Effector memory CD4-positive, alpha-beta T cell (primary cell): Measurements from ENCODE around the gene CALML3.

Experiments
- DNase-seq, 3 donors: peaks; one replicate each; pipeline ENCODE4 v3.0.0-alpha.2; 2020
- H3K27ac ChIP-seq: 2 replicates; pipeline ENCODE4 v1.7.0; 2013; ENCODE audit warnings: mild to moderate bottlenecking, low read length, moderate library complexity; ENCODE audit not compliant: insufficient read depth, poor library complexity, severe bottlenecking
- H3K27me3 ChIP-seq: replicated peaks from 2 replicates; pipeline ENCODE4 v1.7.0; 2013; ENCODE audit warnings: mild to moderate bottlenecking, low read length; ENCODE audit not compliant: insufficient read depth, control insufficient read depth, poor library complexity, severe bottlenecking
- H3K36me3 ChIP-seq: 2 replicates; pipeline ENCODE4 v1.7.0; 2013; ENCODE audit warnings: mild to moderate bottlenecking, low read length, moderate library complexity; ENCODE audit not compliant: control insufficient read depth, insufficient read depth
- H3K4me1 ChIP-seq: 2 replicates; pipeline ENCODE4 v1.7.0; 2013; ENCODE audit warnings: low read length, mild to moderate bottlenecking; ENCODE audit not compliant: control insufficient read depth, insufficient read depth, poor library complexity, severe bottlenecking
- H3K4me3 ChIP-seq: 2 replicates; pipeline ENCODE4 v1.7.0; 2013; ENCODE audit warnings: low read length, low read depth, mild to moderate bottlenecking; ENCODE audit not compliant: insufficient read depth, poor library complexity, severe bottlenecking
- H3K9me3 ChIP-seq: 2 replicates; pipeline ENCODE4 v1.7.0; 2013; ENCODE audit warnings: mild to moderate bottlenecking, low read length, moderate library complexity; ENCODE audit not compliant: control insufficient read depth

CALML3 gene

GRCh38 chr10:5550250-5550545 is 25.4 kb downstream of the CALML3 start:
- Histone ChIP-seq H3K36me3 (no peaks in the 10 kb centered on the region), H3K27ac (no peak overlapping the region), H3K4me3 (no peak overlapping the region), H3K4me1 (peaks cover 15% of the 10 kb centered on the region), H3K27me3 (no peaks in the 10 kb centered on the region), H3K9me3 (no peaks in the 10 kb centered on the region)
- no peak for DNase-seq

DNA sequence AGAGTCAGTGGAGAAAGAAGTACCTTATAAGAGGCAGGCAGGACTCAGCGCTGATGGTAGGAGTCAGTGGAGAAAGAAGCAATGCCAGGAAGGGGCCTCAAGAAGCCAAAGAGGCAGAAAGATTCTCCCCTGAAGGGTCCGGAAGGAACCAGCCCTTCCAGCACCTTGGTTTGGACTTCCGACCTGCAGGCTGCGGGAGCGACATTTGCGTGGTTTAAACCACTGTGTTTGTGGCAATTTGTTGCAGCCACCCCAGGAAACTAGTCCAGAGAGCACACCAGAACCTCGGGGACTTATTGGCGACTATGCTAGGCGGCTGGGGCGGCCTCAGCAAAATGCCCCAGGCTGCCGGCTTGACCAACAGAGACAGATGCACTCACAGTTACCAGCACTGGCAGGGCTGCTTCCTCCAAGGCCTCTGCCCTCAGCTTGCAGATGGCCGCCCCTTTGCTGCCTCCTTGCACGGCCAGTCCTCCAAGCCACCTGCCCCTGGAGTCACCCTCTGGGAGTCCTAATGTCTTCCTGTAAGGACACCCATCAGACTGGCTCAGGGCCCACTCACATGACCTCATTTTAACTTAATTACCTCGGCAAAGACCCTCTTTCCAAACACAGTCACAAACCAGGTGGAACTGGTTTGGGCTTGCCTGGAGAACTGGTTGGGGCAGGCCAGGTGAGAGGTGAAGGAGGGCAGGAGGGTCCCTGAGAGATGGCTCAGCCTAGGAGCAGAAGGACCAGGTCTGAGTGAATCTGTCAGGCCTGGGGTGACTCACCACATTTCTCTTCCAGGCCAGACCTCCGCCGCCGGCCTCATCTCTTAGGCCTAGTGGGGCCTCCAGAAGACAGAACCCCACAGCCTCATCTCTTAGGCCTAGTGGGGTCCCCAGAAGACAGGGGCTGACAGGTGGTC is 26.1 kb downstream of the CALML3 start:
- no peak for DNase-seq
- Histone ChIP-seq H3K4me3 (no peak overlapping the region), H3K27me3 (no peaks in the 10 kb centered on the region), H3K9me3 (no peaks in the 10 kb centered on the region), H3K4me1 (peaks cover 15% of the 10 kb centered on the region), H3K27ac (no peak overlapping the region), H3K36me3 (no peaks in the 10 kb centered on the region)

DNA sequence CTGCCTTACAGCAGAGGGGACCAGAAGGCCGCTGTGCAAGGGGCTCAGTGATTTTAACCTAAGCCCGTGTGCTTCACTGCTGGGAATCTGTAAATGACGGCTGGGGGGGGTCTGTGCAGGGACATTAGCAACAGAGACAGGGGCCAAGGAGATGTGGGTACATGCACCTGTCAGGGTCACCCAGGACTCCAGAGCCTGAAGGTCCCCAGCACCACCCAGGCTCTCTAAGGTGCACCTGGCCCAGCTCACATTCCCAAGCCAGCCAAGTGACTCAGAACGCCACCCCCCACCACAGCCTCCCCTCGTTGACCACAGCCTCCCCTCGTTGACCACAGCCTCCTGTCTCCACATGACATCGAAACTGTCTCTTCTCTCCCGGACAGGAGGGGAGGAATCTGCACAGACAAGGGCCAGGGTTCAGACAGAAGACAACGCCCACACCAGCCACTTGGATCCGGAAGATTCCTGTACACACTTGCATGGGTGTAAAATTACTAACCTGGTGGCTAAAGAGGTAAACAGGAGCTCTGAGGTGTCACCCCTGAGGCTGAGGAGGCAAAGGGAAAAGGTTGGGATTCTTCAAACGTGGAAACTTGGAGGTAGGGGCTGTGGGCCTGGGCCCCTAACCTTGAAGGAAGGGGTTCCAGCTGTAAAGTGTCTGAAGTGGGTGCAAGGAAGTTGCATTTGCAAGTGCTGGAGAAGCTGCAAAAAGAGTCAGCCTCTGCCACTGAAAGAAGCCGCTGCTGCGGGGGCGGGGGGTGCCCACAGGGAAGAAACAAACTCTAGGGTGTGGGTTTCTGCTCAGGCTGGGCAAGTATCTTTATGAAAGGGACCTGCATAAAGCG is 27.0 kb downstream of the CALML3 start:
- Histone ChIP-seq H3K4me3 (no peak overlapping the region), H3K4me1 (peaks cover 15% of the 10 kb centered on the region), H3K9me3 (no peaks in the 10 kb centered on the region), H3K36me3 (no peaks in the 10 kb centered on the region), H3K27me3 (no peaks in the 10 kb centered on the region), H3K27ac (no peak overlapping the region)
- DNase-seq = no peak

GRCh38 chr10:5552376-5553321 is 27.9 kb downstream of the CALML3 start:
- H3K36me3 ChIP-seq = no peaks in the 10 kb centered on the region
- H3K9me3 ChIP-seq = no peaks in the 10 kb centered on the region
- no peak overlapping the region for H3K4me3 ChIP-seq
- no peak for DNase-seq
- peaks cover 15% of the 10 kb centered on the region for H3K4me1 ChIP-seq
- H3K27me3 ChIP-seq = no peaks in the 10 kb centered on the region
- H3K27ac ChIP-seq = no peak overlapping the region

DNA sequence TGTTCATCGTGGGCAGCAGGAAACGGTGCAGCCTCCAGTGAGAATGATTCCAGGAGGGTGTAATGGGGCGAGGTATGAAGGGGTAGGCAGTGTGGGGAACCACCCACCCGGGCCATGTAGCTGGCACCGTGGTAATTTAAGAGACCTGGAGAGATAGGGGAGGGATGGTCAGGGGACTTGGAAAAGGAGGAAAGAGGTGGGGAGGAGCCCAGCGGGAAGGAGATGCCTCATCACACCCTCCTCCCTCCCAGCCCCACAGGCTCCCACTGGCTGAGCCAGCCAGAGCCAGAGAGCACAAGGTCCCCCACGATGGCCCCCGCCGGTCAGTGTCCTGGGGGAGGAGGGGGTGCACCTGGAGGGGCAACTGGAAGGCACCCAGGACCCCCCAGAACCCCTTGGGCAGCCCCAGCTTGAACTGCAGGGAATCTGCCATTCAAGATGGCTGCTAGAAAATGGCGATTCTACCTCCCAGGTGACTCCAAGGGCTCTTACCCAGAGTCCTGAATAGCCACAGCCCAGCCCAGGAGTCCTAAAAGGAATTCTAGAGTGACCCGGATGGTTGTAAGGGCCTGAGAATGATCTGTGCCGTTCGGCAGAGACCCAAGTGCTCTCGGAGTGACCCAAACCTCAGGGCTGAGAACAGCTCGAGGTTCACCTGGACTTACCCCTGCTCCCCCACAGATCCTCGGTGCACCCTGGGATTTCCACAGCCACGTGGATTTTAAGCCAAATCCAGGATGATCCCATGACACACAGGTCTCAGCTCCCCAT is 28.8 kb downstream of the CALML3 start:
- Histone ChIP-seq H3K4me3 (no peak overlapping the region), H3K4me1 (peaks cover 15% of the 10 kb centered on the region), H3K36me3 (no peaks in the 10 kb centered on the region), H3K27me3 (no peaks in the 10 kb centered on the region), H3K27ac (no peak overlapping the region), H3K9me3 (no peaks in the 10 kb centered on the region)
- no peak for DNase-seq

- peaks cover 15% of the 10 kb centered on the region for H3K4me1 ChIP-seq
- H3K27me3 ChIP-seq = no peaks in the 10 kb centered on the region
- H3K4me3 ChIP-seq = no peak overlapping the region
- H3K27ac ChIP-seq = no peak overlapping the region
- DNase-seq = no peak
- H3K9me3 ChIP-seq = no peaks in the 10 kb centered on the region
- H3K36me3 ChIP-seq = no peaks in the 10 kb centered on the region
These were observed 30.3 kb downstream of the CALML3 start for GRCh38 chr10:5555021-5555510.

- no peak overlapping the region for H3K27ac ChIP-seq
- no peaks in the 10 kb centered on the region for H3K36me3 ChIP-seq
- H3K9me3 ChIP-seq = no peaks in the 10 kb centered on the region
- no peaks in the 10 kb centered on the region for H3K27me3 ChIP-seq
- no peak for DNase-seq
- H3K4me1 ChIP-seq = peaks cover 15% of the 10 kb centered on the region
- H3K4me3 ChIP-seq = no peak overlapping the region
These were observed 31.1 kb downstream of the CALML3 start for GRCh38 chr10:5555881-5556280.

GRCh38 chr10:5556576-5556975 is 31.8 kb downstream of the CALML3 start:
- Histone ChIP-seq H3K9me3 (no peaks in the 10 kb centered on the region), H3K4me3 (no peak overlapping the region), H3K4me1 (peaks cover 14% of the 10 kb centered on the region), H3K27ac (no peak overlapping the region), H3K36me3 (no peaks in the 10 kb centered on the region), H3K27me3 (no peaks in the 10 kb centered on the region)
- no peak for DNase-seq
